HepG2 (cell line): ENCODE results near the gene SOST. TPM values are rescaled to one million over a fixed set of nuclear protein-coding genes. Genes with fewer than 3 reads are reported as not detected.

Source experiments
- DMAP1 ChIP-seq: IDR thresholded peaks from 2 replicates; pipeline ENCODE4 v1.6.1; 2016
- GABPA ChIP-seq, 2 experiments: IDR thresholded peaks; 2 replicates each; pipeline ENCODE4 v1.6.1; 2011 to 2016; ENCODE audit warnings: low read depth in 2 of 2, low read length in 1 of 2, missing biosample characterization in 1 of 2, missing genetic modification characterization in 1 of 2
- JUNB ChIP-seq: sonication (generic); formaldehyde crosslinking; IDR thresholded peaks from 2 replicates; pipeline ENCODE4 v1.8.0; 2022; ENCODE audit warnings: missing genetic modification reagents, mild to moderate bottlenecking, borderline replicate concordance
- KAT7 ChIP-seq: IDR thresholded peaks from 2 replicates; pipeline ENCODE4 v1.6.1; 2018; ENCODE audit warnings: borderline replicate concordance, missing compliant biosample characterization
- KLF11 ChIP-seq: IDR thresholded peaks from 2 replicates; pipeline ENCODE4 v1.6.1; 2016; ENCODE audit warnings: missing compliant biosample characterization
- PHB2 ChIP-seq: fragments of 450-650 bp; IDR thresholded peaks from 2 replicates; pipeline ENCODE4 v1.6.1; 2018; ENCODE audit not compliant: partially characterized antibody
- POLR2AphosphoS2 ChIP-seq: IDR thresholded peaks from 2 replicates; pipeline ENCODE4 v1.6.1; 2011; ENCODE audit warnings: low read depth, low read length, improper control_type of control experiment
- RFXAP ChIP-seq: sonication (generic); formaldehyde crosslinking; IDR thresholded peaks from 2 replicates; pipeline ENCODE4 v1.4.0; 2020; ENCODE audit warnings: missing genetic modification reagents, borderline replicate concordance
- SP5 ChIP-seq: IDR thresholded peaks from 2 replicates; pipeline ENCODE4 v1.6.1; 2016; ENCODE audit warnings: low read depth, borderline replicate concordance
- TBL1XR1 ChIP-seq: fragments of 150-350 bp; IDR thresholded peaks from 2 replicates; pipeline ENCODE4 v1.6.1; 2014; ENCODE audit warnings: borderline replicate concordance, low read length; ENCODE audit not compliant: partially characterized antibody
- ZNF24 ChIP-seq: fragments of 450-650 bp; IDR thresholded peaks from 2 replicates; pipeline ENCODE4 v1.6.1; 2017; ENCODE audit warnings: antibody characterized with exemption, mild to moderate bottlenecking
- ZNF879 ChIP-seq: sonication (generic); formaldehyde crosslinking; IDR thresholded peaks from 2 replicates; pipeline ENCODE4 v1.8.1; 2023; ENCODE audit warnings: missing genetic modification reagents
- ZZZ3 ChIP-seq: sonication (generic); formaldehyde crosslinking; IDR thresholded peaks from 2 replicates; pipeline ENCODE4 v1.4.0; 2020; ENCODE audit warnings: missing genetic modification reagents, mild to moderate bottlenecking, borderline replicate concordance
- polyA plus RNA-seq, 8 experiments: library from polyadenylated mRNA; depleted of rRNA in 3 of 8; stranded (reverse) in 7 of 8; unstranded in 1 of 8; fragments of >200 nt; fragmentation: Illumina TruSeq in 4 of 8; extraction: Trizol in 4 of 8; gene quantifications; 2 replicates each; pipeline versions ENCODE4 v1.2.1 to v1.2.3, GENCODE V29; 2011 to 2016; ENCODE audit warnings: low read depth in 4 of 8, missing spikeins in 1 of 8, mixed read lengths in 1 of 8; ENCODE audit not compliant: insufficient read depth in 1 of 8
- total RNA-seq, 5 experiments: library from RNA; depleted of rRNA; stranded (reverse); fragments of >200 nt; fragmentation: Illumina TruSeq; extraction: Trizol; gene quantifications; 2 replicates each; pipeline ENCODE4 v1.2.3, GENCODE V29; 2016; ENCODE audit warnings: low read depth in 1 of 5
- TF ChIP-seq, protein P1 (sequence below): sonication (generic); formaldehyde crosslinking; IDR thresholded peaks from 2 replicates; pipeline ENCODE4 v1.4.0; 2020; ENCODE audit warnings: missing genetic modification reagents
- TF ChIP-seq, protein P2 (sequence below): sonication (generic); formaldehyde crosslinking; IDR thresholded peaks from 2 replicates; pipeline ENCODE4 v1.5.0; 2020; ENCODE audit warnings: mild to moderate bottlenecking, missing genetic modification reagents, borderline replicate concordance
- TF ChIP-seq, protein P3 (sequence below): sonication (generic); formaldehyde crosslinking; IDR thresholded peaks from 2 replicates; pipeline ENCODE4 v1.9.0; 2021; ENCODE audit warnings: mild to moderate bottlenecking, missing genetic modification reagents
- TF ChIP-seq, protein P4 (sequence below): sonication (generic); formaldehyde crosslinking; IDR thresholded peaks from 2 replicates; pipeline ENCODE4 v1.8.0; 2022; ENCODE audit warnings: mild to moderate bottlenecking, missing genetic modification reagents, borderline replicate concordance

The SOST gene
- total and polyA plus RNA-seq, 2 of the 13 experiments (the other 11 are each of a cell fraction or from before 2014, with no cell fraction given): not detected

DNA sequence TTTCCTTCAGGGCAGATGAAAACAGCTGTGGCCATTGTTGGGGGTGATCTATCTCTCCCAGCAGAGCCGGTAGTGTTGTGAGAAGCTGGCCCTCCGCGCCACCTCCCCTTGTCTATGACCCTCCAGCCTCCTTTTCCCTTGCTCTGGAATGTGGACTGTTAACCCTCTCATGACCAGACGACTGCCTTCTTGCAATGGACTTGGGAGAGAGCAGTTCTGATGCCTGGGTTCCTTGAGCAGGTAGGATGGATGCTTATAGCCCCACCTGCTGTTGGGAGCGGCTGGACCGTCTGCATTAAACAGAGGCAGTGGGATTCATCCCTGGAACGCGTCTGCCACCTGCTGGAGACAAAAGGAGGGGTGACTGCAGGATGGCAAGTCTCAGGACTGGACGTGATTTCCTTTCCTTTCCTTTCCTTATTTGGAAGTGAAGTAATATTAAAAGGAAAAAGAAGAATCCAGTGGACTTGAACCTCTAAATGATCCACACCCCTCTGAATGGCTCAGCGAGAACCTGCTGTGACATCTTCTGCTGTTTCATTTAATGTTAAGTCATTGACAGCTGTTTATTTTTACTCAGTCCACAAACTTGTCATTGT, 1.8 kb upstream of the SOST start (continued):
- TF ChIP-seq, protein P1, sequence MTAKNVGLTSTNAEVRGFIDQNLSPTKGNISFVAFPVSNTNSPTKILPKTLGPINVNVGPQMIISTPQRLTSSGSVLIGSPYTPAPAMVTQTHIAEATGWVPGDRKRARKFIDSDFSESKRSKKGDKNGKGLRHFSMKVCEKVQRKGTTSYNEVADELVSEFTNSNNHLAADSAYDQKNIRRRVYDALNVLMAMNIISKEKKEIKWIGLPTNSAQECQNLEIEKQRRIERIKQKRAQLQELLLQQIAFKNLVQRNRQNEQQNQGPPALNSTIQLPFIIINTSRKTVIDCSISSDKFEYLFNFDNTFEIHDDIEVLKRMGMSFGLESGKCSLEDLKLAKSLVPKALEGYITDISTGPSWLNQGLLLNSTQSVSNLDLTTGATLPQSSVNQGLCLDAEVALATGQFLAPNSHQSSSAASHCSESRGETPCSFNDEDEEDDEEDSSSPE: no peak
- TF ChIP-seq TBL1XR1 (no peak), ZNF24 (0 out of 2 replicates have a peak, but pooled peaks have one; percentile 34), SP5 (CRISPR knock-in tag) (no peak), POLR2AphosphoS2 (no peak), DMAP1 (CRISPR knock-in tag) (no peak), KAT7 (CRISPR knock-in tag) (no peak), KLF11 (CRISPR knock-in tag) (peak; percentile 87; the same call in 1 of the 2 replicates), ZZZ3 (CRISPR knock-in tag) (no peak), PHB2 (no peak), ZNF879 (CRISPR knock-in tag) (no peak), JUNB (CRISPR knock-in tag) (no peak), GABPA (IDR thresholded peaks at IDR 0.05; ENCODE audit: low read depth, low read length) (no peak), GABPA (CRISPR knock-in tag; IDR thresholded peaks at IDR 0.05; ENCODE audit: low read depth) (no peak), RFXAP (no peak)
- TF ChIP-seq, protein P2, sequence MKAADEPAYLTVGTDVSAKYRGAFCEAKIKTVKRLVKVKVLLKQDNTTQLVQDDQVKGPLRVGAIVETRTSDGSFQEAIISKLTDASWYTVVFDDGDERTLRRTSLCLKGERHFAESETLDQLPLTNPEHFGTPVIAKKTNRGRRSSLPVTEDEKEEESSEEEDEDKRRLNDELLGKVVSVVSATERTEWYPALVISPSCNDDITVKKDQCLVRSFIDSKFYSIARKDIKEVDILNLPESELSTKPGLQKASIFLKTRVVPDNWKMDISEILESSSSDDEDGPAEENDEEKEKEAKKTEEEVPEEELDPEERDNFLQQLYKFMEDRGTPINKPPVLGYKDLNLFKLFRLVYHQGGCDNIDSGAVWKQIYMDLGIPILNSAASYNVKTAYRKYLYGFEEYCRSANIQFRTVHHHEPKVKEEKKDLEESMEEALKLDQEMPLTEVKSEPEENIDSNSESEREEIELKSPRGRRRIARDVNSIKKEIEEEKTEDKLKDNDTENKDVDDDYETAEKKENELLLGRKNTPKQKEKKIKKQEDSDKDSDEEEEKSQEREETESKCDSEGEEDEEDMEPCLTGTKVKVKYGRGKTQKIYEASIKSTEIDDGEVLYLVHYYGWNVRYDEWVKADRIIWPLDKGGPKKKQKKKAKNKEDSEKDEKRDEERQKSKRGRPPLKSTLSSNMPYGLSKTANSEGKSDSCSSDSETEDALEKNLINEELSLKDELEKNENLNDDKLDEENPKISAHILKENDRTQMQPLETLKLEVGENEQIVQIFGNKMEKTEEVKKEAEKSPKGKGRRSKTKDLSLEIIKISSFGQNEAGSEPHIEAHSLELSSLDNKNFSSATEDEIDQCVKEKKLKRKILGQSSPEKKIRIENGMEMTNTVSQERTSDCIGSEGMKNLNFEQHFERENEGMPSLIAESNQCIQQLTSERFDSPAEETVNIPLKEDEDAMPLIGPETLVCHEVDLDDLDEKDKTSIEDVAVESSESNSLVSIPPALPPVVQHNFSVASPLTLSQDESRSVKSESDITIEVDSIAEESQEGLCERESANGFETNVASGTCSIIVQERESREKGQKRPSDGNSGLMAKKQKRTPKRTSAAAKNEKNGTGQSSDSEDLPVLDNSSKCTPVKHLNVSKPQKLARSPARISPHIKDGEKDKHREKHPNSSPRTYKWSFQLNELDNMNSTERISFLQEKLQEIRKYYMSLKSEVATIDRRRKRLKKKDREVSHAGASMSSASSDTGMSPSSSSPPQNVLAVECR: no peak
- TF ChIP-seq, protein P3, sequence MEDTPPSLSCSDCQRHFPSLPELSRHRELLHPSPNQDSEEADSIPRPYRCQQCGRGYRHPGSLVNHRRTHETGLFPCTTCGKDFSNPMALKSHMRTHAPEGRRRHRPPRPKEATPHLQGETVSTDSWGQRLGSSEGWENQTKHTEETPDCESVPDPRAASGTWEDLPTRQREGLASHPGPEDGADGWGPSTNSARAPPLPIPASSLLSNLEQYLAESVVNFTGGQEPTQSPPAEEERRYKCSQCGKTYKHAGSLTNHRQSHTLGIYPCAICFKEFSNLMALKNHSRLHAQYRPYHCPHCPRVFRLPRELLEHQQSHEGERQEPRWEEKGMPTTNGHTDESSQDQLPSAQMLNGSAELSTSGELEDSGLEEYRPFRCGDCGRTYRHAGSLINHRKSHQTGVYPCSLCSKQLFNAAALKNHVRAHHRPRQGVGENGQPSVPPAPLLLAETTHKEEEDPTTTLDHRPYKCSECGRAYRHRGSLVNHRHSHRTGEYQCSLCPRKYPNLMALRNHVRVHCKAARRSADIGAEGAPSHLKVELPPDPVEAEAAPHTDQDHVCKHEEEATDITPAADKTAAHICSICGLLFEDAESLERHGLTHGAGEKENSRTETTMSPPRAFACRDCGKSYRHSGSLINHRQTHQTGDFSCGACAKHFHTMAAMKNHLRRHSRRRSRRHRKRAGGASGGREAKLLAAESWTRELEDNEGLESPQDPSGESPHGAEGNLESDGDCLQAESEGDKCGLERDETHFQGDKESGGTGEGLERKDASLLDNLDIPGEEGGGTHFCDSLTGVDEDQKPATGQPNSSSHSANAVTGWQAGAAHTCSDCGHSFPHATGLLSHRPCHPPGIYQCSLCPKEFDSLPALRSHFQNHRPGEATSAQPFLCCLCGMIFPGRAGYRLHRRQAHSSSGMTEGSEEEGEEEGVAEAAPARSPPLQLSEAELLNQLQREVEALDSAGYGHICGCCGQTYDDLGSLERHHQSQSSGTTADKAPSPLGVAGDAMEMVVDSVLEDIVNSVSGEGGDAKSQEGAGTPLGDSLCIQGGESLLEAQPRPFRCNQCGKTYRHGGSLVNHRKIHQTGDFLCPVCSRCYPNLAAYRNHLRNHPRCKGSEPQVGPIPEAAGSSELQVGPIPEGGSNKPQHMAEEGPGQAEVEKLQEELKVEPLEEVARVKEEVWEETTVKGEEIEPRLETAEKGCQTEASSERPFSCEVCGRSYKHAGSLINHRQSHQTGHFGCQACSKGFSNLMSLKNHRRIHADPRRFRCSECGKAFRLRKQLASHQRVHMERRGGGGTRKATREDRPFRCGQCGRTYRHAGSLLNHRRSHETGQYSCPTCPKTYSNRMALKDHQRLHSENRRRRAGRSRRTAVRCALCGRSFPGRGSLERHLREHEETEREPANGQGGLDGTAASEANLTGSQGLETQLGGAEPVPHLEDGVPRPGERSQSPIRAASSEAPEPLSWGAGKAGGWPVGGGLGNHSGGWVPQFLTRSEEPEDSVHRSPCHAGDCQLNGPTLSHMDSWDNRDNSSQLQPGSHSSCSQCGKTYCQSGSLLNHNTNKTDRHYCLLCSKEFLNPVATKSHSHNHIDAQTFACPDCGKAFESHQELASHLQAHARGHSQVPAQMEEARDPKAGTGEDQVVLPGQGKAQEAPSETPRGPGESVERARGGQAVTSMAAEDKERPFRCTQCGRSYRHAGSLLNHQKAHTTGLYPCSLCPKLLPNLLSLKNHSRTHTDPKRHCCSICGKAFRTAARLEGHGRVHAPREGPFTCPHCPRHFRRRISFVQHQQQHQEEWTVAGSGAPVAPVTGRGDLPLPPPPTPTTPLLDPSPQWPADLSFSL: 0 out of 2 replicates have a peak, but pooled peaks have one; percentile 19
- TF ChIP-seq, protein P4, sequence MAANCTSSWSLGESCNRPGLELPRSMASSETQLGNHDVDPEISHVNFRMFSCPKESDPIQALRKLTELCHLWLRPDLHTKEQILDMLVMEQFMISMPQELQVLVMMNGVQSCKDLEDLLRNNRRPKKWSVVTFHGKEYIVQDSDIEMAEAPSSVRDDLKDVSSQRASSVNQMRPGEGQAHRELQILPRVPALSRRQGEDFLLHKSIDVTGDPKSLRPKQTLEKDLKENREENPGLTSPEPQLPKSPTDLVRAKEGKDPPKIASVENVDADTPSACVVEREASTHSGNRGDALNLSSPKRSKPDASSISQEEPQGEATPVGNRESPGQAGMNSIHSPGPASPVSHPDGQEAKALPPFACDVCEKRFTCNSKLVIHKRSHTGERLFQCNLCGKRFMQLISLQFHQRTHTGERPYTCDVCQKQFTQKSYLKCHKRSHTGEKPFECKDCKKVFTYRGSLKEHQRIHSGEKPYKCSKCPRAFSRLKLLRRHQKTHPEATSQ (CRISPR knock-in tag): no peak
